Measurements from ENCODE around the gene ATXN7L3.

Gene ATXN7L3

GRCh38 chr17:44209786-44210341 is 10.2 kb upstream of the ATXN7L3 start:
- Histone ChIP-seq H3K9me2 (ENCODE audit: low read depth, low read length) (no peaks in the 10 kb centered on the region), H3K4me2 (ENCODE audit: low read length) (peak overlapping the region; percentile 68), H3F3A (ENCODE audit: insufficient read depth, low read length) (no peaks in the 10 kb centered on the region; the same call in 1 of the 2 replicates), H3K9ac (ENCODE audit: low read length) (peak overlapping the region; percentile 64), H3K9me3 (ENCODE audit: low read length) (no peaks in the 10 kb centered on the region), H3K79me2 (ENCODE audit: insufficient read depth, low read length) (no peaks in the 10 kb centered on the region), H3K36me3 (ENCODE audit: insufficient read depth, low read length) (peaks cover 67% of the 10 kb centered on the region), H3K4me3 (ENCODE audit: low read depth, low read length, poor library complexity, severe bottlenecking) (peak overlapping the region; percentile 41), H3K27me3 (ENCODE audit: insufficient read depth, low read length) (no peaks in the 10 kb centered on the region), H3K27ac (ENCODE audit: low read depth, low read length, poor library complexity, severe bottlenecking) (peak overlapping the region; percentile 49), H4K20me1 (ENCODE audit: insufficient read depth, low read length) (no peaks in the 10 kb centered on the region), H2AFZ (ENCODE audit: low read length) (no peak overlapping the region), H3K4me1 (ENCODE audit: insufficient read depth, low read length, severe bottlenecking) (peaks cover 34% of the 10 kb centered on the region)
- TF ChIP-seq EZH2 (IDR thresholded peaks at IDR 0.05; ENCODE audit: borderline replicate concordance, low read length) = no peak
- TF ChIP-seq CTCF (IDR thresholded peaks at IDR 0.05; ENCODE audit: low read length) = no peak

- H3K36me3 ChIP-seq (ENCODE audit: insufficient read depth, low read length) = peaks cover 47% of the 10 kb centered on the region
- no peaks in the 10 kb centered on the region; the same call in 1 of the 2 replicates for H3F3A ChIP-seq (ENCODE audit: insufficient read depth, low read length)
- no peak overlapping the region for H3K4me2 ChIP-seq (ENCODE audit: low read length)
- H3K4me1 ChIP-seq (ENCODE audit: insufficient read depth, low read length, severe bottlenecking) = peaks cover 35% of the 10 kb centered on the region
- H3K9me2 ChIP-seq (ENCODE audit: low read depth, low read length) = no peaks in the 10 kb centered on the region
- H3K27me3 ChIP-seq (ENCODE audit: insufficient read depth, low read length) = no peaks in the 10 kb centered on the region
- no peak overlapping the region for H2AFZ ChIP-seq (ENCODE audit: low read length)
- H3K4me3 ChIP-seq (ENCODE audit: low read depth, low read length, poor library complexity, severe bottlenecking) = no peak overlapping the region
- no peak overlapping the region for H3K9ac ChIP-seq (ENCODE audit: low read length)
- TF ChIP-seq EZH2 (IDR thresholded peaks at IDR 0.05; ENCODE audit: borderline replicate concordance, low read length) = no peak
- no peak for TF ChIP-seq CTCF (IDR thresholded peaks at IDR 0.05; ENCODE audit: low read length)
- H3K79me2 ChIP-seq (ENCODE audit: insufficient read depth, low read length) = no peaks in the 10 kb centered on the region
- no peaks in the 10 kb centered on the region for H4K20me1 ChIP-seq (ENCODE audit: insufficient read depth, low read length)
- no peak overlapping the region for H3K27ac ChIP-seq (ENCODE audit: low read depth, low read length, poor library complexity, severe bottlenecking)
- no peaks in the 10 kb centered on the region for H3K9me3 ChIP-seq (ENCODE audit: low read length)
Observed at GRCh38 chr17:44207743-44208142, 8.1 kb upstream of the ATXN7L3 start.

GRCh38 chr17:44207319-44207718 is 7.6 kb upstream of the ATXN7L3 start:
- Histone ChIP-seq H3K9me2 (ENCODE audit: low read depth, low read length) (no peaks in the 10 kb centered on the region), H3K4me2 (ENCODE audit: low read length) (no peak overlapping the region), H3F3A (ENCODE audit: insufficient read depth, low read length) (no peaks in the 10 kb centered on the region; the same call in 1 of the 2 replicates), H3K79me2 (ENCODE audit: insufficient read depth, low read length) (no peaks in the 10 kb centered on the region), H3K36me3 (ENCODE audit: insufficient read depth, low read length) (peaks cover 47% of the 10 kb centered on the region), H3K9me3 (ENCODE audit: low read length) (no peaks in the 10 kb centered on the region), H2AFZ (ENCODE audit: low read length) (no peak overlapping the region), H3K9ac (ENCODE audit: low read length) (no peak overlapping the region), H3K4me1 (ENCODE audit: insufficient read depth, low read length, severe bottlenecking) (peaks cover 33% of the 10 kb centered on the region), H4K20me1 (ENCODE audit: insufficient read depth, low read length) (no peaks in the 10 kb centered on the region), H3K27me3 (ENCODE audit: insufficient read depth, low read length) (no peaks in the 10 kb centered on the region), H3K27ac (ENCODE audit: low read depth, low read length, poor library complexity, severe bottlenecking) (no peak overlapping the region), H3K4me3 (ENCODE audit: low read depth, low read length, poor library complexity, severe bottlenecking) (no peak overlapping the region)
- no peak for TF ChIP-seq CTCF (IDR thresholded peaks at IDR 0.05; ENCODE audit: low read length)
- no peak for TF ChIP-seq EZH2 (IDR thresholded peaks at IDR 0.05; ENCODE audit: borderline replicate concordance, low read length)
